ENCODE data around the gene MOCOS. TPM values are rescaled to one million over a fixed set of nuclear protein-coding genes. Genes with fewer than 3 reads are reported as not detected.
A peak's percentile ranks its signal among the peaks of the same experiment; 100 is the strongest.

MOCOS gene
- total RNA-seq, 1 experiment from 2014 or later = 4.2 TPM

- ChIA-PET POLR2A (no interaction called here), CTCF (no interaction called here)
- Mint-ChIP-seq H3K27ac (no peak overlapping the region; the same call in 1 of the 2 replicates), H3K4me3 (no peak overlapping the region), H3K36me3 (peaks cover 22% of the 10 kb centered on the region), H3K27me3 (ENCODE audit: low read depth) (no peaks in the 10 kb centered on the region), H3K4me1 (peaks cover 5% of the 10 kb centered on the region; the same call in 1 of the 2 replicates), H3K9me3 (no peaks in the 10 kb centered on the region)
- no peak for ATAC-seq
- DNase-seq (ENCODE audit: low spot score) = no peak
- TF ChIP-seq, protein P1, sequence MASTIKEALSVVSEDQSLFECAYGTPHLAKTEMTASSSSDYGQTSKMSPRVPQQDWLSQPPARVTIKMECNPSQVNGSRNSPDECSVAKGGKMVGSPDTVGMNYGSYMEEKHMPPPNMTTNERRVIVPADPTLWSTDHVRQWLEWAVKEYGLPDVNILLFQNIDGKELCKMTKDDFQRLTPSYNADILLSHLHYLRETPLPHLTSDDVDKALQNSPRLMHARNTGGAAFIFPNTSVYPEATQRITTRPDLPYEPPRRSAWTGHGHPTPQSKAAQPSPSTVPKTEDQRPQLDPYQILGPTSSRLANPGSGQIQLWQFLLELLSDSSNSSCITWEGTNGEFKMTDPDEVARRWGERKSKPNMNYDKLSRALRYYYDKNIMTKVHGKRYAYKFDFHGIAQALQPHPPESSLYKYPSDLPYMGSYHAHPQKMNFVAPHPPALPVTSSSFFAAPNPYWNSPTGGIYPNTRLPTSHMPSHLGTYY (CRISPR knock-in tag; IDR thresholded peaks at IDR 0.05) = no peak
- TF ChIP-seq HMGA2 (CRISPR knock-in tag; IDR thresholded peaks at IDR 0.05) (no peak), ELF4 (CRISPR knock-in tag; IDR thresholded peaks at IDR 0.05; ENCODE audit: low read depth) (no peak), TP53 (CRISPR knock-in tag; IDR thresholded peaks at IDR 0.05) (no peak), E2F4 (CRISPR knock-in tag; IDR thresholded peaks at IDR 0.05; ENCODE audit: borderline replicate concordance, low read depth) (no peak), EMX1 (CRISPR knock-in tag; IDR thresholded peaks at IDR 0.05) (no peak), FOXP4 (CRISPR knock-in tag; IDR thresholded peaks at IDR 0.05) (no peak), FOXK1 (CRISPR knock-in tag; IDR thresholded peaks at IDR 0.05) (no peak), RELA (CRISPR knock-in tag; IDR thresholded peaks at IDR 0.05; ENCODE audit: borderline replicate concordance) (no peak), GTF2I (CRISPR knock-in tag; conservative IDR thresholded peaks at IDR 0.05) (no peak), ZNF232 (CRISPR knock-in tag; IDR thresholded peaks at IDR 0.05) (no peak)
- TF ChIP-seq, protein P2, sequence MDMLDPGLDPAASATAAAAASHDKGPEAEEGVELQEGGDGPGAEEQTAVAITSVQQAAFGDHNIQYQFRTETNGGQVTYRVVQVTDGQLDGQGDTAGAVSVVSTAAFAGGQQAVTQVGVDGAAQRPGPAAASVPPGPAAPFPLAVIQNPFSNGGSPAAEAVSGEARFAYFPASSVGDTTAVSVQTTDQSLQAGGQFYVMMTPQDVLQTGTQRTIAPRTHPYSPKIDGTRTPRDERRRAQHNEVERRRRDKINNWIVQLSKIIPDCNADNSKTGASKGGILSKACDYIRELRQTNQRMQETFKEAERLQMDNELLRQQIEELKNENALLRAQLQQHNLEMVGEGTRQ (CRISPR knock-in tag; IDR thresholded peaks at IDR 0.05) = no peak
- TF ChIP-seq, protein P3, sequence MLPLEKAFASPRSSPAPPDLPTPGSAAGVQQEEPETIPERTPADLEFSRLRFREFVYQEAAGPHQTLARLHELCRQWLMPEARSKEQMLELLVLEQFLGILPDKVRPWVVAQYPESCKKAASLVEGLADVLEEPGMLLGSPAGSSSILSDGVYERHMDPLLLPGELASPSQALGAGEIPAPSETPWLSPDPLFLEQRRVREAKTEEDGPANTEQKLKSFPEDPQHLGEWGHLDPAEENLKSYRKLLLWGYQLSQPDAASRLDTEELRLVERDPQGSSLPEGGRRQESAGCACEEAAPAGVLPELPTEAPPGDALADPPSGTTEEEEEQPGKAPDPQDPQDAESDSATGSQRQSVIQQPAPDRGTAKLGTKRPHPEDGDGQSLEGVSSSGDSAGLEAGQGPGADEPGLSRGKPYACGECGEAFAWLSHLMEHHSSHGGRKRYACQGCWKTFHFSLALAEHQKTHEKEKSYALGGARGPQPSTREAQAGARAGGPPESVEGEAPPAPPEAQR (CRISPR knock-in tag; IDR thresholded peaks at IDR 0.05) = no peak
Observed at GRCh38 chr18:36177913-36178312, 9.4 kb upstream of the MOCOS start.

GRCh38 chr18:36179562-36180355 lies 7.5 kb upstream of the MOCOS start:
- TF ChIP-seq EMX1 (CRISPR knock-in tag; IDR thresholded peaks at IDR 0.05) (0 out of 2 replicates have a peak, but pooled peaks have one; percentile 34), ZNF232 (CRISPR knock-in tag; IDR thresholded peaks at IDR 0.05) (no peak)
- Mint-ChIP-seq H3K9me3 (no peaks in the 10 kb centered on the region), H3K27me3 (ENCODE audit: low read depth) (peaks cover 5% of the 10 kb centered on the region), H3K36me3 (peaks cover 16% of the 10 kb centered on the region), H3K4me3 (no peak overlapping the region), H3K4me1 (peaks cover 6% of the 10 kb centered on the region; the same call in 1 of the 2 replicates), H3K27ac (peak overlapping the region; percentile 83; the same call in 1 of the 2 replicates)
- ATAC-seq (no peak), DNase-seq (ENCODE audit: low spot score) (no peak)
- ChIA-PET CTCF (interaction anchor here (0.7 to 2.3 kb wide), 5 partner anchors 9 to 631 kb away, joined by 3 to 9 read pairs (median 4); no protein-coding TSS in a partner anchor), POLR2A (no interaction called here)

GRCh38 chr18:36181441-36181840 lies 5.9 kb upstream of the MOCOS start:
- CTCF ChIA-PET = interaction anchor here (0.6 to 2.3 kb wide), 2 partner anchors 7 to 16 kb away, joined by 3 to 9 read pairs; no protein-coding TSS in a partner anchor
- no peak overlapping the region for H3K27ac Mint-ChIP-seq
- peaks cover 13% of the 10 kb centered on the region; the same call in 1 of the 2 replicates for H3K4me1 Mint-ChIP-seq
- H3K4me3 Mint-ChIP-seq = no peak overlapping the region
- POLR2A ChIA-PET = no interaction called here
- H3K9me3 Mint-ChIP-seq = no peaks in the 10 kb centered on the region
- no peak for DNase-seq (ENCODE audit: low spot score)
- H3K27me3 Mint-ChIP-seq (ENCODE audit: low read depth) = peaks cover 22% of the 10 kb centered on the region
- H3K36me3 Mint-ChIP-seq = peaks cover 6% of the 10 kb centered on the region; the same call in 1 of the 2 replicates
- ATAC-seq = peak; percentile 41
- TF ChIP-seq ETV6 (CRISPR knock-in tag; IDR thresholded peaks at IDR 0.05) = no peak
- no peak for TF ChIP-seq KAT7 (CRISPR knock-in tag; IDR thresholded peaks at IDR 0.05; ENCODE audit: borderline replicate concordance)
- TF ChIP-seq RELA (CRISPR knock-in tag; IDR thresholded peaks at IDR 0.05; ENCODE audit: borderline replicate concordance) = no peak
- TF ChIP-seq MAX (CRISPR knock-in tag; IDR thresholded peaks at IDR 0.05) = peak; percentile 37; the same call in 1 of the 2 replicates
- TF ChIP-seq GABPB1 (CRISPR knock-in tag; IDR thresholded peaks at IDR 0.05) = peak; percentile 41
- TF ChIP-seq, protein P2 (CRISPR knock-in tag; IDR thresholded peaks at IDR 0.05) = no peak
